ENCODE measurements around the gene ZNF618.

GRCh38 chr9:113892861-113893491 lies 16.9 kb downstream of the ZNF618 start:
- TF ChIP-seq, protein P1, sequence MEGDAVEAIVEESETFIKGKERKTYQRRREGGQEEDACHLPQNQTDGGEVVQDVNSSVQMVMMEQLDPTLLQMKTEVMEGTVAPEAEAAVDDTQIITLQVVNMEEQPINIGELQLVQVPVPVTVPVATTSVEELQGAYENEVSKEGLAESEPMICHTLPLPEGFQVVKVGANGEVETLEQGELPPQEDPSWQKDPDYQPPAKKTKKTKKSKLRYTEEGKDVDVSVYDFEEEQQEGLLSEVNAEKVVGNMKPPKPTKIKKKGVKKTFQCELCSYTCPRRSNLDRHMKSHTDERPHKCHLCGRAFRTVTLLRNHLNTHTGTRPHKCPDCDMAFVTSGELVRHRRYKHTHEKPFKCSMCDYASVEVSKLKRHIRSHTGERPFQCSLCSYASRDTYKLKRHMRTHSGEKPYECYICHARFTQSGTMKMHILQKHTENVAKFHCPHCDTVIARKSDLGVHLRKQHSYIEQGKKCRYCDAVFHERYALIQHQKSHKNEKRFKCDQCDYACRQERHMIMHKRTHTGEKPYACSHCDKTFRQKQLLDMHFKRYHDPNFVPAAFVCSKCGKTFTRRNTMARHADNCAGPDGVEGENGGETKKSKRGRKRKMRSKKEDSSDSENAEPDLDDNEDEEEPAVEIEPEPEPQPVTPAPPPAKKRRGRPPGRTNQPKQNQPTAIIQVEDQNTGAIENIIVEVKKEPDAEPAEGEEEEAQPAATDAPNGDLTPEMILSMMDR (IDR thresholded peaks at IDR 0.05; ENCODE audit: poor library complexity): no peak
- no peak for TF ChIP-seq EZH2 (IDR thresholded peaks at IDR 0.05; ENCODE audit: borderline replicate concordance)
